Measurements from ENCODE around the gene KCNK6.

DNA sequence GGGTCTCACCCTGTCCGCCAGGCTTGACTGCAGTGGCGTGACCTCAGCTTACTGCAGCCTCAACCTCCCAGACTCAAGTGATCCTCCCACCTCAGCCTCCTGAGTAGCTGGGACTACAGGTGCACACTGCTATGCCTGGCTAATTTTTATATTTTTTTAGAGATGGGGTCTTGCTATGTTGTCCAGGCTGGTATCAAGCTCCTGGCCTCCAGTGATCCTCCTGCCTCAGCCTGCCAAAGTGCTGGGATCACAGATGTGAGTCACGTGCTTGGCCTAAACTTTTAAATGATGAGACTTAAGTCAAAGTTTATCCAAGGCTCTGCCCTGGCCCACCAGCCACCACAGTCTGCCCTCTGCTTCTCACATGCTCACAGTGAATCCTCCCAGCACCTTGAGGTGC lies 13.4 kb upstream of the KCNK6 start:
- TF ChIP-seq POLR2A (IDR thresholded peaks at IDR 0.05) = no peak
- TF ChIP-seq, protein P1, sequence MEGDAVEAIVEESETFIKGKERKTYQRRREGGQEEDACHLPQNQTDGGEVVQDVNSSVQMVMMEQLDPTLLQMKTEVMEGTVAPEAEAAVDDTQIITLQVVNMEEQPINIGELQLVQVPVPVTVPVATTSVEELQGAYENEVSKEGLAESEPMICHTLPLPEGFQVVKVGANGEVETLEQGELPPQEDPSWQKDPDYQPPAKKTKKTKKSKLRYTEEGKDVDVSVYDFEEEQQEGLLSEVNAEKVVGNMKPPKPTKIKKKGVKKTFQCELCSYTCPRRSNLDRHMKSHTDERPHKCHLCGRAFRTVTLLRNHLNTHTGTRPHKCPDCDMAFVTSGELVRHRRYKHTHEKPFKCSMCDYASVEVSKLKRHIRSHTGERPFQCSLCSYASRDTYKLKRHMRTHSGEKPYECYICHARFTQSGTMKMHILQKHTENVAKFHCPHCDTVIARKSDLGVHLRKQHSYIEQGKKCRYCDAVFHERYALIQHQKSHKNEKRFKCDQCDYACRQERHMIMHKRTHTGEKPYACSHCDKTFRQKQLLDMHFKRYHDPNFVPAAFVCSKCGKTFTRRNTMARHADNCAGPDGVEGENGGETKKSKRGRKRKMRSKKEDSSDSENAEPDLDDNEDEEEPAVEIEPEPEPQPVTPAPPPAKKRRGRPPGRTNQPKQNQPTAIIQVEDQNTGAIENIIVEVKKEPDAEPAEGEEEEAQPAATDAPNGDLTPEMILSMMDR (IDR thresholded peaks at IDR 0.05) = no peak
